ENCODE measurements around the gene FHIT.

Gene FHIT

GRCh38 chr3:59877263-59878037, 1373.8 kb downstream of the FHIT start:
- DNase-seq (ENCODE audit: low read depth), result no peak

GRCh38 chr3:59876533-59877062, 1374.7 kb downstream of the FHIT start:
- no peak for DNase-seq (ENCODE audit: low read depth)

- no peak for DNase-seq (ENCODE audit: low read depth)
Observed at GRCh38 chr3:59873576-59874230, 1377.5 kb downstream of the FHIT start.

- DNase-seq (ENCODE audit: low read depth), result no peak
Observed at GRCh38 chr3:59872128-59872527, 1379.1 kb downstream of the FHIT start.

- DNase-seq (ENCODE audit: low read depth), result no peak
Observed at GRCh38 chr3:59867185-59868002, 1383.9 kb downstream of the FHIT start.

GRCh38 chr3:59866076-59866475, 1385.2 kb downstream of the FHIT start:
- DNase-seq (ENCODE audit: low read depth), result no peak

- no peak for DNase-seq (ENCODE audit: low read depth)
Observed at GRCh38 chr3:59865351-59865750, 1385.9 kb downstream of the FHIT start.

- no peak for DNase-seq (ENCODE audit: low read depth)
Observed at GRCh38 chr3:59862686-59863085, 1388.6 kb downstream of the FHIT start.

GRCh38 chr3:59857589-59858346, 1393.5 kb downstream of the FHIT start:
- DNase-seq (ENCODE audit: low read depth), result peak; percentile 69

- DNase-seq (ENCODE audit: low read depth), result no peak
Observed at GRCh38 chr3:59856934-59857460, 1394.3 kb downstream of the FHIT start.

- DNase-seq (ENCODE audit: low read depth), result no peak
Observed at GRCh38 chr3:59854061-59854709, 1397.1 kb downstream of the FHIT start.

- no peak for DNase-seq (ENCODE audit: low read depth)
Observed at GRCh38 chr3:59850417-59850816, 1400.8 kb downstream of the FHIT start.

GRCh38 chr3:59845386-59845785, 1405.9 kb downstream of the FHIT start:
- no peak for DNase-seq (ENCODE audit: low read depth)

- DNase-seq (ENCODE audit: low read depth), result no peak
Observed at GRCh38 chr3:59843821-59844220, 1407.4 kb downstream of the FHIT start.

- DNase-seq (ENCODE audit: low read depth), result peak; percentile 18
Observed at GRCh38 chr3:59839810-59840515, 1411.3 kb downstream of the FHIT start.

GRCh38 chr3:59839283-59839682, 1412.0 kb downstream of the FHIT start:
- DNase-seq (ENCODE audit: low read depth), result no peak

- no peak for DNase-seq (ENCODE audit: low read depth)
Observed at GRCh38 chr3:59836531-59836930, 1414.7 kb downstream of the FHIT start.

GRCh38 chr3:59832702-59833101, 1418.5 kb downstream of the FHIT start:
- no peak for DNase-seq (ENCODE audit: low read depth)

- DNase-seq (ENCODE audit: low read depth), result no peak
Observed at GRCh38 chr3:59832241-59832640, 1419.0 kb downstream of the FHIT start.

- no peak for DNase-seq (ENCODE audit: low read depth)
Observed at GRCh38 chr3:59831394-59831793, 1419.9 kb downstream of the FHIT start.
